NCI-H446 treated with DMSO at 0.1 percent for 48 hours (cell line): ENCODE data around the gene FBLN2.

Experiments
- DNase-seq: peaks from one replicate; lab custom pipeline; 2025; lab: John Stamatoyannopoulos, UW

The FBLN2 gene

DNA sequence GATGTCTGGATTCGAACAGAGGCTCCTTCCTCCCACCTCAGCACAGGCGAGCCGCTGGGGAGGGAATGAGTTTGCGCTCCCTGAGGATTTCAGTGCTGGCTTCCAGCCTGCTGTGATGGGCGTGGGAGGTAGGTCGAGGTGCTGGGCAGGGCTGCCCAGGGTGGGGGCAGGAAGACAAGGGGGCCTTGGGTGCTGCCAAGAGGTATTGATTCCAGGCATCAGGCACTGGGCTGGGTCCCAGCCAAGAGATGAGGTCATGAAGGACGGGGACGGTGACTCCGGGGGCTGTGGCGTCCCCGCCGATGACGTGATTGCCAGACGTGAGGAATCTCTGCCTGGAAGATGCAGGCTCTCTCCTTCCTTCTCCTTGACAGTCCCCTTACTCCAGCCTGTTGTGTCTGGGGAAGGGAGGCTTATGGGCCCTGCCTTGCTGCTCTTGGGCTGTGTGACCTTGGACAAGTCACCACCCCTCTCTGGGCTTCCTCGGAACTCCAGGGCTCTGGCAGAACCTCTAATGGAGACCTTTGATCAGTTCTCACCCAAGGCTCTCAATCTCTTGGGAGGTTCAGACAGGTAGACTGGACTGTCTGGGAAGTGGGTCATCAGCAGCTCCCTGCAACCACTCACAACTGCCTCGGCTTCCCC, 116.8 kb downstream of the FBLN2 start:
- no peak for DNase-seq

DNA sequence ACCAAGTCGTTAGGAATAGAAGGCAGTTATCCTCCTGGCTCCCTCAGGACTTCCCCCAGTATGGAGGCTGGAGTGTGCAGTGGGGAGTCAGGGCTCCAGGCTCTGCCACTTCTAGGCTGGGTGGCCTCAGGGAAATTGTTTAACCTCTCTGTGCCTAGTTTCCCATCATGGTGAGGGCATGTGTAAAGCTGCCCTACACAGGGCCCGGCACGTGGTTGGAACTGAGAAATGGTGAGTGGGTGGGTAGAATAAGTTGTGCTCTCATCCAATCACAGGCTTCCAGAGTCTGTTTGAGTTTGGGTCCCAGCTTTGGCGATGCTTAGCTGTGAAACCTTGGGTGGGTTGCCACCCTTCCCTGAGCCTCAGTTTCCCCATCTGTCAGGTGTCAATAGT, 117.3 kb downstream of the FBLN2 start:
- DNase-seq, result no peak

DNA sequence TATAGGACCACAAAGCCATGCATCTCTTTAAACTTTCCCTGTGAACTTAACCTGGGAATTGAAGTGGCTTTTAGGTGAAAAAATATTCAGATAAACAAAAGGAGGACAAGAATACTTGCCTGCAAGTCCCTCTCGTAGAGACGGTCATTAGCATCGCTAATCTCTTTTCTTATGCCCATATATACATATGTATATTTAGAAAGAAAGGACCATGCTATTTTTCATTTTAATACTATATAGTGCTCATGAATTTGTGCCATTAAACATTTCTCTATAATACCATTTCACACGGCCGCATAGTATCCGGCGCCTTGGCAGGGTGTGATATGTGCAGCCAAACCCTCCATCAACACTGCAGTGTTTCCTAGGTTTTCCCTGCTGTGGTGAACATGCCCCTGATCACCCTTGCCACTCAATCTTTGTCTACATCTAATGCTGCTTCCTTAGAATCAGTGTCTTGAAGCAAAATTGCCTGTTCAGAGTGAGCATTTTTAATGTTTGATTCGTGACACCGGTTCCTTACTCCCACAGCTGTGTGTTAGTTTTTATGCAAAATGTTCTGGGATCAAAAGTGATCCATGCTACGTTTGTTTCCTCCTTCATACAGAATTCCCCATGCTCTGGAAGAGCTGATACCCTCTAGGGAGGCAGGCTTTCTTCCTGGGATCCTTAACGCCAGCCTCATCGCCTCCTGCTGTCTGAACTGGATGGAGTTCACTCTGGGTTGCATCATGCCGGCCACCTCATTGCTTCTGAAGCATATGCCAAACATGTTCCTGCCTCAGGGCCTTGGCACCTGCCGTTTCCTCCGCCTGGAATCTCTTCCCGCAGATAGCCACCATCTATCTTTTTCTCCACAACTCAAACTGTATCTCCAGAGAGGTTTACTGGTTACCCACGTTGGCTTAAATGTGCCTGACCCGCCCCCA, 118.1 kb downstream of the FBLN2 start:
- DNase-seq, result no peak

DNA sequence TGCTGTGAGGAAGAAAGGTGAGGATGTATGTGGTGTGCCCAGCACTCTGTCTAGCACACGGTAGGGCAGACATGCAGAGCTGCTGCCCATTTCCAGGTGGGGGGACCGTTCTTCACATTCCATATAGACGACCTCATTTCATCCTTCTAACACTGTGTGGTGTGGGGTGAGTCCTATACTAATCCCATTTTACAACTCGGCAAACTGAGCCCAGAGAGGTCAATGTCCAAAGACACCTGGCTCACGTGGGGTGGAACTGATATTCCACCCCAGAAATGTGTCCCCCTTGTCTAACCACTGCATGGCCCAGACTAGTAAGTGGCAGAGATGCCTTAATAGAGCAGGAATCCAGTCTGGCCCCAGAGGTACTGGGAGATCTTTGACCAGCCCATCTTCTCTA, 119.2 kb downstream of the FBLN2 start:
- no peak for DNase-seq

DNA sequence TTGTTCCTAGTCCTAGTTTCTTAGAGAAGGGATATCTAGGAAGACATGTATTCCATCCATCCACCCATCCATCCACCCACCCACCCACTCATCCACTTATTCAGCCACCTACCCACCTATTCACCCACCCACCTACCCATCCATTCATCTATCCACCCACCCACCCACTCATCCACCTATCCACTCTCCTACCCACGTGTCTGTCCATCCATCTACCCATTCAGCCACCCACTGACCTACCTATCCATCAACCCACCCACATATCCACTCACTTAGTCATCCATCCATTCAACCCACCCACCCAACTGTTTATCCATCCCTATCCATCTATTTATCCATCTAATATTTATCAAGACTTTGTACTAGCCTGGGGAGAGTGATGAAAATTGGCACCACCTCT, 120.5 kb downstream of the FBLN2 start:
- no peak for DNase-seq

GRCh38 chr3:13670292-13670691, 121.4 kb downstream of the FBLN2 start:
- no peak for DNase-seq

DNA sequence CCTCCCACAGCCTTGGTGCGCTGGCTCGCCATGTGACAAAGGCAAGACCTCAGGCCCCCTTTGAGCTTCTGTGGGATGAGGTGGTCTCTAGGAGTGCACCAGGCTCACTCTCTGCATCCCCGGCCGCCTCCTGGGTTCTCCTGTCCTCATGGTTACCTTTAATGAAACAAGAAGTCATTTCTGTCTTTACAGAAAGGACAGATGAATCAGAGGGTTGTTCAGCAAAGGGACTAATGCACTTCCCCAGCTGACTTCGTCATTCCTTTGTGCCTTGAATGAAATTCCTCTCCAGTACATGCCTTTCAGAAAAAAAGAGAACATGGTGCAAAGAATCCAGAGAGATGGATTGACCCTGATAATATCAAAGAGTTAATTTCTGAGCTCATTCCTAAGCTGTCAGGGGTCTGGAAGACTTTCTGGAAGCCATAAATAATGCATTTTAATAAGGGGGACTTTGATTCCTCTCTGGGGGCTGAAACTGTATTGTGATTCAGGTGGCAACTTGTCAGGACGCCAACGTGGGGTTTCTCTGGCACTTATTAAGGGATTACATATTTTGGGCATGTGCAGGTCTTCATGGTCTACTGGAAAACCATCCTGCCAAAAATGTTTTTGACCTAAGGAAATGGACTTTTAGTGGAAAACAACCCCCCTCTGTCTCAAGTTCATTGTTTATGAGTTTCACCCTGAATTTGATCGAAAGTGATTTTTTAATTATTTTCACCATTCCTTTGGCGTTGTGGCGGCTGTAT, 122.7 kb downstream of the FBLN2 start:
- DNase-seq, result no peak

DNA sequence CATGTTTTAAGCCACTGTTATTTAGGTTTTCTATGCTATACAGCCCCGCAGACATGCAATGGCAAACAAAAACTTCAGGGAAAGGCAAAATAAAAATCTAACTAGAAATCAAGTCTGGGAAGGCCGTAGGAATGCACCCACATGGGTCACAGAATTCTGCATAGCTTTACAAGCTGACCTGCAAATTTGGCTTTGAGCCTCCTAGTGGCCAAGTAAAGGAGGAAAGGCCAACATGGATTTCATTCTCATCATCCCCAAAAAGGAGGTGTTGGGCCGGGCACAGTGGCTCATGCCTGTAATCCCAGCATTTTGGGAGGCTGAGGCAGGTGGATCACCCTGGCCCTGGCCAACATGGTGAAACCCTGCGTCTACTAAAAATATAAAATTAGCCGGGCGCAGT, 124.3 kb downstream of the FBLN2 start:
- DNase-seq, result no peak

DNA sequence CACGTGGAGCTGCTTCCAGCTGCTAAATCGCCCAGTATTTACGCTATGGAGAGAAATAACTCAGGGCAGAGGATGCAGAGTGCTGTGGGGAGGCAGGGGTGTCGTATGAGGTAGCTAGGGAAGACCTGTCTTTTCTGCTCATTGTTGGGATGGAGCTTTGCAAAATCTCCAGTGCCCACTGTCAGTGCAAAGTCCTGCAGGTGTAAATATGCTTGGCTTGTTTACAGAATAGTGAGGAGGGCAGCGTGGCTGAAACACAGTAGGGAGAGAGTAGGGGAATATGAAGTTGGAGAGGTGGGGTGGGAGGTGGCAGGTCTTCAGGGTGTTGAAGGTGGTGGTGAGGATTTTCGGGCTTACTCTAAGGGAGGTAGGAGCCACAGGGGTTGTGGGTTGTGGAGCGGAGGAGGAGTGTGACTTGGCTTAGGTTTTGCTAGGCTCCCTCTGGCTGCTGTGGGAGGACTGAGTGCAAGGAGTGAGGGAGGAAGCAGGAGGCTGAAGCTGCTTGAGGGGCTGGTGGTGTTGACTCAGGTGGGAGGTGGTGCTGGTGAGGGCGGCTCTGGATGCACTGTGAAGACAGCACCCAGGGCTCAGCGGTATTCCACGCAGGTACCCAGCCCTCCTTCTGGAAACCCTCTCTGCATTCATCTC, 125.7 kb downstream of the FBLN2 start:
- no peak for DNase-seq

DNA sequence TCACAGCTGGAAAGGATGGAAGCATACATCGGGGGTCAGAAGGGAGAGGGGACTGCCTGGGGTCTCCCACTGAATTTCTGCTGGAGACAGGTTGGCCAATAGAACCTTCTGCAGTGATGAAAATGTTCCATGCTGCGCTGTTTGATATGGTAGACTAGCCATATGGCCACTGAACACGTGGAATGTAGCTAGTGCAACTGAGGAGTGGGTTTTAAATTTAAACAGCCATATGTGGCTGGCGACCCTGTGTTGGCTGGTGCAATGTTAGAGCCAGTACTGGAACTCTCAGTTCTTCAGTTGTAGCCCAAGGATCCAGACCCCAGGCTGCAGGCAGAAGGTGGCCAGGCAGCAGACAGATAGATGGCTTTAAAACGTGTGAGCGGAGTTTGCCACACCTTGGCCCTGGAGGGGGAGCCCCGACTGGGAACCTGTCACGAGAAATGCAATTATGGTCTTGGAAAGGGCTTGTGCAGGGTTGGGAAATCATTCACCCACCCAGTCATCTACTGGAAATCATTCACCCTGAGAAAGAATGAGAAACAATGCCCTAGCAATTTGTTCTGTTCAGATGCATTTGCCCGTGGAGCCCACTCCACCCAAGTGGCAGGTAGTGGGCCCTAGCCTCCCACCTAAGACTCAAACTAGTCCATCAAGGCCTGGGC, 127.6 kb downstream of the FBLN2 start:
- DNase-seq, result no peak

DNA sequence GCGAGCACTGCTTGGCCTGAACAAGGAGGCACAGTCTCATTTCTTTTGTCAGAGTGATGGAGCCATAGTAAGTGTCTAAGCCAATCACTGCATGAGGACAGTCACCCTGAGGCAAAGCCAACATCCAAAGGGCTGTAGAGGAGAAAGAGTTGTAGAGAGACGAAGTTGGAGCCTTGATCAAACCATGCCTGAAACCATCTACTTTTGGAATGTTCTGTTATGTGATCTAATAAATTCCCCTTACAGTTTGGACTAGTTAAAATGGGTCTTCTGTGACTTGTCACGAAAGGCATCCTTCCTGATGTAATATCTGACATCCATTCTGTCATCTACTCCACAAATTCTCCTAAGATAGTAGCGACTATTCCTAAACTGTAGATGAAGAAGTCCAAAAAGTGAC, 128.3 kb downstream of the FBLN2 start:
- no peak for DNase-seq

- no peak for DNase-seq
These were observed 133.0 kb downstream of the FBLN2 start for GRCh38 chr3:13681931-13682330.

DNA sequence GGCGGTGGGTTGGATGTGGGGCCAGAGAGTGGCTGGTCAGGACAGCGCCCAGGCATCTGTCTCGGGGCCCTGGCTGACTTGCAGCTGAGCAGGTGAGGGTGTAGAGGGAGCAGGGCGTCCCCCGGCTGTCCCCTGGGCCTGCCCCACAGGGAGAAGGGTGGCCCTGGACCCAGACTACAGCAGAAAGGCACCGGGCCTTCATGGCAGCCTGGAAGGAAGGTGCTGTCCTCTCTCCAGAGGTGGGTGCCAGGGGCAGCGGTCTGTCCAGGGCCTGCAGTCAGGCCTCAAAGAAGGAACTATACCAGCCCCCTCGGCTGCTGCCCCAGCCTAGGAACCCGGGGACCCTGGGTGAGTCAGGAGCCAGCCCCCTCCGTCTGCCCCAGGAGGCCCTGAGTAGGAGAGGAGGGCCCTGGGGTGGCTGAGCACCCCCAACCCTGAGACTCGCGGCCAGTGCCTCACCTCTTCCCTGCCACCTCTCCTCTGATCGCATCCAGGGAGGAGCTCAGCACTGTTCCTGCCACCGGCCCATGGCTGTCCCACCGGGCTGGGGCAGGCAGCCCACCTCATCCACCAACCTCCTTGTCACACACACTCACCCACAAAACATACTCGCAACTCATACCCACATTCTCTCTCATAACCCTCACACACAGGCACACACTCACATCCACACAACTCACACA, 133.5 kb downstream of the FBLN2 start:
- DNase-seq, result no peak

DNA sequence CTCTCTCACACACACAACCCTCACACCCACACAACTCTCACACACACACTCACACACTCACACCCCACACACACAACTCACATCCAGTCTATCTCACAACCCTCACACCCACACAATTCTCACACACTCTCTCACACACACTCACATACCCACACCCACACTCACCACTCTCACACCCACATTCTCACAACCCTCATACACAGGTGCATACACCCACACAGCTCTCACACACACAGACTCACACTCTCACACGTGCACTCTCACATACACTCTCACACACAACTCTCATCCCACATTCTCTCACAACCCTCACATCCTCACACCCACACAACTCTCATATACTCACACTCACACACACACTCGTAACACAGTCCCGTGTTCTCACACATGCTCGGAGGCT, 134.4 kb downstream of the FBLN2 start:
- no peak for DNase-seq

GRCh38 chr3:13683772-13684171, 134.8 kb downstream of the FBLN2 start:
- DNase-seq, result no peak

DNA sequence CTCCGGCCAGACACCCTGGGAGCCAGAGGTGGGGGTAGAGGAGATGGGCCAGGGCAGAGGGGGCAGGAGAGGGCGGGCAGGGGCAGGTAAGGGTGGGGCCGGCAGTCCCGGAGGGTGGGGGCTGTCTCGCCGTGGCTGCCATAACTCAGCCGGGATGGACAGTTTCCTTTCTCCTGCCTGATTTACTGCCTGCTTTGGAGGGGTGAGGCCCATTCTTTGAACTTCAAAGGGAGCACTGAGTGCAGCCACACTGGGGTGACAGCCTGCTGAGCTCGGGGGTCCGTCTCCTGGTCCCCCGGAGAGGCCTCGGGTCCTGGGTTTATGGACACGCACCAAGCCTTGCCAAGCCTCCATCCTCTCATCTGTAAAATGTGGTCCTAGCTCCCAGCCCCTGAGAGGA, 135.4 kb downstream of the FBLN2 start:
- no peak for DNase-seq

DNA sequence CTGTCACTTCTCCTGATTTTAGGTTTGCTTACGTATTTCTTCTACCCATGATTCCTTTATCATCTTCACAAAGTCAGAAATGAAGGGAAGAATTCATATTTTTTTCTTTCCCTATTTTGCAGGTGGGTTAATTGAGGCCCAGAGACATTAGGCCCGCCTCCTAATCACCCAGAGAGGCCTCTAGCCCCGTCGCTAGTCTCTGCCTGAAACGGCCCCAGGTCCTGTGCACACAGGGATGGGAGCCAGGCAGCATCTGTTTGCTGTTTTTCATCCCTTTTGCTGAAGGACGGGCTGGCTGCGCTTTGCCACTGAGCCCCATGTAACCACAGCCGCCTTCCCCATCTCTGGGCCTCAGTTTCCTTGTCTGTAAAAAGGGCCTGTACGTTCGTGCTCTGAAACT, 135.9 kb downstream of the FBLN2 start:
- DNase-seq, result no peak

DNA sequence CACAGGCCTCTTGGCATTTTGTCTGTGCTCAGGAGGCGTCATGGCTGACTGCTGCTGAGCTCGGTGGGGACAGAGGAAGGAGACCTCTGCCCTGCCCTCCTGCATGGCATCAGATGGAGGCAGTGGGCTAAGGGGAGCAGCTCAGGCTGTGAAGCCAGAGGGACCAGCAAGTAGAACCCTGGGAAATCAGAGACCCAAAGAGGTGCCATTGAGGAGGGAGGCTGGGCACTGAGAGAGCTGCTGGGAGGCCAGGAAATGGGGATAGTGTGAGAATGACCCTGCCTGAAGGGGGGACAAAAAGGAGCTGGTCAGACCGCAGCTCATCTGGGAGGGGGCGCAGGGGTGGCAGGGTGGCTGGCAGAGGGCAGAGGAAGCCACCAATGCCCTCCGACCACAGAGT, 136.8 kb downstream of the FBLN2 start:
- no peak for DNase-seq

GRCh38 chr3:13686367-13687160, 137.6 kb downstream of the FBLN2 start:
- no peak for DNase-seq

GRCh38 chr3:13687517-13687943, 138.6 kb downstream of the FBLN2 start:
- no peak for DNase-seq
